Uterus (tissue), 4 donors: ENCODE results near the gene PRRT1. TPM values are rescaled to one million over a fixed set of nuclear protein-coding genes. Genes with fewer than 3 reads are reported as not detected.

Experiments
- DNase-seq, 2 donors: peaks; one replicate each; pipeline ENCODE4 v3.0.0-alpha.2; 2019 to 2020
- H3K27ac ChIP-seq, 2 donors: fragments of 200-600 bp; sonication (generic); 1 replicate in 1 of 2; 2 replicates in 1 of 2; pipeline ENCODE4 v1.5.1; 2016 to 2018
- H3K27me3 ChIP-seq, 2 donors: fragments of 200-600 bp; sonication (generic); one replicate each; pipeline ENCODE4 v1.5.1; 2018 to 2019; ENCODE audit warnings: control low read depth in 1 of 2
- H3K36me3 ChIP-seq, 2 donors: fragments of 200-600 bp; sonication (generic); one replicate each; pipeline ENCODE4 v1.5.1; 2019; ENCODE audit warnings: control low read depth in 1 of 2
- H3K4me1 ChIP-seq, 2 donors: fragments of 200-600 bp; sonication (generic); one replicate each; pipeline ENCODE4 v1.5.1; 2018 to 2019; ENCODE audit warnings: control low read depth in 1 of 2
- H3K4me3 ChIP-seq, 2 donors: fragments of 200-600 bp; sonication (generic); 1 replicate in 1 of 2; 2 replicates in 1 of 2; pipeline ENCODE4 v1.5.1; 2018 to 2019; ENCODE audit warnings: mild to moderate bottlenecking in 1 of 2
- H3K9me3 ChIP-seq, 2 donors: fragments of 200-600 bp; sonication (generic); one replicate each; pipeline ENCODE4 v1.5.1; 2019; ENCODE audit warnings: control low read depth in 1 of 2
- POLR2A ChIP-seq, 2 donors: fragments of 450-650 bp; IDR thresholded peaks; one replicate each; pipeline ENCODE4 v1.6.1; 2016; ENCODE audit warnings: antibody characterized with exemption in 2 of 2, mild to moderate bottlenecking in 1 of 2, moderate library complexity in 1 of 2
- intact Hi-C: fragments of 100-400 bp; cut with DNase I; formaldehyde crosslinking; loops from one replicate; pipeline ENCODE4 v1.15.1; 2023; ENCODE audit warnings: low total_unique reads
- total RNA-seq, 4 donors: library from RNA; depleted of rRNA in 3 of 4; stranded (reverse); fragments of >200 nt in 3 of 4; gene quantifications; one replicate each; pipeline versions ENCODE4 v1.1.0 to v1.2.4, GENCODE V29; 2014 to 2023
- TF ChIP-seq, protein P1 (sequence below), 4 experiments: fragments of 200-600 bp in 2 of 4; fragments of 450-650 bp in 2 of 4; sonication (generic) in 2 of 4; IDR thresholded peaks; one replicate each; pipeline ENCODE4 v1.5.1; 2016 to 2019; ENCODE audit warnings: antibody characterized with exemption in 4 of 4, mild to moderate bottlenecking in 2 of 4, moderate library complexity in 1 of 4
- donor health status: DM: yes; HTN: yes; CAD: no.

Gene PRRT1
- total RNA-seq, 4 donors from 2014 or later: 8.0 to 9.4 TPM; not detected in 2

- peaks cover 11 to 35% of the 10 kb centered on the region in 2 donors for H3K4me1 ChIP-seq
- TF ChIP-seq, protein P1, sequence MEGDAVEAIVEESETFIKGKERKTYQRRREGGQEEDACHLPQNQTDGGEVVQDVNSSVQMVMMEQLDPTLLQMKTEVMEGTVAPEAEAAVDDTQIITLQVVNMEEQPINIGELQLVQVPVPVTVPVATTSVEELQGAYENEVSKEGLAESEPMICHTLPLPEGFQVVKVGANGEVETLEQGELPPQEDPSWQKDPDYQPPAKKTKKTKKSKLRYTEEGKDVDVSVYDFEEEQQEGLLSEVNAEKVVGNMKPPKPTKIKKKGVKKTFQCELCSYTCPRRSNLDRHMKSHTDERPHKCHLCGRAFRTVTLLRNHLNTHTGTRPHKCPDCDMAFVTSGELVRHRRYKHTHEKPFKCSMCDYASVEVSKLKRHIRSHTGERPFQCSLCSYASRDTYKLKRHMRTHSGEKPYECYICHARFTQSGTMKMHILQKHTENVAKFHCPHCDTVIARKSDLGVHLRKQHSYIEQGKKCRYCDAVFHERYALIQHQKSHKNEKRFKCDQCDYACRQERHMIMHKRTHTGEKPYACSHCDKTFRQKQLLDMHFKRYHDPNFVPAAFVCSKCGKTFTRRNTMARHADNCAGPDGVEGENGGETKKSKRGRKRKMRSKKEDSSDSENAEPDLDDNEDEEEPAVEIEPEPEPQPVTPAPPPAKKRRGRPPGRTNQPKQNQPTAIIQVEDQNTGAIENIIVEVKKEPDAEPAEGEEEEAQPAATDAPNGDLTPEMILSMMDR (IDR thresholded peaks at IDR 0.05): peak in 2 of 4 experiments; percentile 13 to 30
- no peak for TF ChIP-seq POLR2A (IDR thresholded peaks at IDR 0.05)
- peak overlapping the region; percentile 8 to 94 for H3K27ac ChIP-seq
- no peak overlapping the region for H3K4me3 ChIP-seq
- no peaks in the 10 kb centered on the region for H3K27me3 ChIP-seq
- intact Hi-C loops: no loop called here
- H3K9me3 ChIP-seq: no peaks in the 10 kb centered on the region
- H3K36me3 ChIP-seq: no peaks in the 10 kb centered on the region
- no peak for DNase-seq
Observed at GRCh38 chr6:32116674-32117073, 35.1 kb downstream of the PRRT1 start.

DNA sequence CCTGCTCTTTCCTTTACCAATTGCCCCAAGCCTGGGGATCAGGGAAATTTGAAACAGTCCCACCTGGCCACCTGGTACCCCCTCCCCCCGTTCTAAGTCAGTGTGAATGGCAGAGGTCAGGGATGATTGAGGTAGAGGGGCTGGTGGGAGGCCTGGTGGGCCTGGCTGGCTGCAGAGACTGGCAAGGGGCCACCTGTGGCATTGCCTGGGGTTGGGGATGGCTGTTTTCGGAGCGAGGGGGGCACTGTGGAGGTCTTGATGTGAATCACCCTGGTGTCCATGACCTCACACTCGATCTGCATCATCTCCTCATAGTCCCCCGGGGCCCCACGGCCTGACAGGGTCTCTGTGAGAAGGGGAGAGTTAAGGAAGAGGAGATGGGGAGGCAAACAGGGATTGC lies 36.1 kb downstream of the PRRT1 start:
- Histone ChIP-seq H3K4me3 (no peak overlapping the region), H3K4me1 (peaks cover 11 to 45% of the 10 kb centered on the region in 2 donors), H3K27me3 (no peaks in the 10 kb centered on the region), H3K9me3 (no peaks in the 10 kb centered on the region), H3K36me3 (no peaks in the 10 kb centered on the region), H3K27ac (peak overlapping the region; percentile 93 to 94)
- TF ChIP-seq, protein P1 (IDR thresholded peaks at IDR 0.05): no peak
- TF ChIP-seq POLR2A (IDR thresholded peaks at IDR 0.05): no peak
- intact Hi-C loops: no loop called here
- DNase-seq: no peak

GRCh38 chr6:32114796-32115195 lies 36.9 kb downstream of the PRRT1 start:
- H3K9me3 ChIP-seq: no peaks in the 10 kb centered on the region
- TF ChIP-seq, protein P1 (IDR thresholded peaks at IDR 0.05): no peak
- TF ChIP-seq POLR2A (IDR thresholded peaks at IDR 0.05): no peak
- intact Hi-C loops: no loop called here
- H3K4me3 ChIP-seq: no peak overlapping the region
- H3K36me3 ChIP-seq: no peaks in the 10 kb centered on the region
- peaks cover 11 to 50% of the 10 kb centered on the region in 2 donors for H3K4me1 ChIP-seq
- DNase-seq: no peak
- peak overlapping the region; percentile 93 to 94 for H3K27ac ChIP-seq
- no peaks in the 10 kb centered on the region for H3K27me3 ChIP-seq

- intact Hi-C loops: no loop called here
- no peaks in the 10 kb centered on the region for H3K9me3 ChIP-seq
- peaks cover 11 to 44% of the 10 kb centered on the region in 2 donors for H3K4me1 ChIP-seq
- peak; percentile 95 to 98 for DNase-seq
- H3K27me3 ChIP-seq: no peaks in the 10 kb centered on the region
- no peaks in the 10 kb centered on the region for H3K36me3 ChIP-seq
- H3K4me3 ChIP-seq: no peak overlapping the region
- peak overlapping the region; percentile 93 to 94 for H3K27ac ChIP-seq
- TF ChIP-seq POLR2A (IDR thresholded peaks at IDR 0.05): peak in 1 of 2 donors; percentile 39
- TF ChIP-seq, protein P1 (IDR thresholded peaks at IDR 0.05): peak; percentile 66 to 86 (median 70)
Observed at GRCh38 chr6:32113386-32114352, 38.1 kb downstream of the PRRT1 start.

DNA sequence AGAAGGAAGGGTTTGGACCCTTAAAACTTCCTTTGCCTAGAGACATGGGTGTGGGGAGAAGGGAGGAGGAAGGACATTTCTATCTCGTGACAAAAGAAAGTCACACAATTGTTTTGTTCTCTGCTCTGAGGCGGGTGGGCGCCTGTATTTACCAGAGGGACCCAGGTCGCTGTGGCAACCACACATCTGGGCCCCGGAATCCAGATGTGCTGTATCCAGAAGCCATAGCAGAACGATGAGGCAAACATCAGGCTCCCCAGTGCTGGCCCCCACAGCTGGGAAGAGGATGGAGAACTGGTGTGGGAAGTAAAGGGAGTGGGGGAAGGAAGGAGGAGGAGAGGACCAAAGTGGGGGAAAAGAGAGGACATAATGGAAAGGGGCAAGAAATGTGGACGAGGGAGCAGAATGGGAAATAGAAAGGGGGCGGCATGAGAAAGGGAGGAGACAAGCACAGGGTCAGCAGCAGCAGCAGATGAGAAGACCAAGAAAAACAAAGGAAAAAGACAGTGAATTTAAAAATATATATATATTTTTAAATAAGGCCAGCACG lies 39.2 kb downstream of the PRRT1 start:
- peak; percentile 73 to 78 for DNase-seq
- peak overlapping the region; percentile 93 to 94 for H3K27ac ChIP-seq
- intact Hi-C loops: no loop called here

More for the DNA sequence above, 39.2 kb downstream of the PRRT1 start:
- H3K4me1 ChIP-seq: peaks cover 11 to 44% of the 10 kb centered on the region in 2 donors
- H3K4me3 ChIP-seq: no peak overlapping the region
- no peaks in the 10 kb centered on the region for H3K9me3 ChIP-seq
- TF ChIP-seq POLR2A (IDR thresholded peaks at IDR 0.05): no peak
- TF ChIP-seq, protein P1 (IDR thresholded peaks at IDR 0.05): peak in 1 of 4 experiments; percentile 5
- H3K36me3 ChIP-seq: no peaks in the 10 kb centered on the region
- H3K27me3 ChIP-seq: no peaks in the 10 kb centered on the region
